Subcutaneous adipose tissue (tissue), 4 donors: Measurements from ENCODE around the gene ANAPC10. TPM values are rescaled to one million over a fixed set of nuclear protein-coding genes. Genes with fewer than 3 reads are reported as not detected.

Source experiments
- total RNA-seq, 4 donors: library from RNA; depleted of rRNA; stranded (reverse); fragments of >200 nt; gene quantifications; one replicate each; pipeline ENCODE4 v1.1.0, GENCODE V29; 2016
- TF ChIP-seq, protein P1 (sequence below): fragments of 450-650 bp; IDR thresholded peaks from one replicate; pipeline ENCODE4 v1.5.1; 2016; ENCODE audit warnings: low read depth, mild to moderate bottlenecking, control low read depth, antibody characterized with exemption, moderate library complexity

The ANAPC10 gene
- total RNA-seq, 4 donors from 2014 or later = 24.6 to 35.6 (median 28.2) TPM

DNA sequence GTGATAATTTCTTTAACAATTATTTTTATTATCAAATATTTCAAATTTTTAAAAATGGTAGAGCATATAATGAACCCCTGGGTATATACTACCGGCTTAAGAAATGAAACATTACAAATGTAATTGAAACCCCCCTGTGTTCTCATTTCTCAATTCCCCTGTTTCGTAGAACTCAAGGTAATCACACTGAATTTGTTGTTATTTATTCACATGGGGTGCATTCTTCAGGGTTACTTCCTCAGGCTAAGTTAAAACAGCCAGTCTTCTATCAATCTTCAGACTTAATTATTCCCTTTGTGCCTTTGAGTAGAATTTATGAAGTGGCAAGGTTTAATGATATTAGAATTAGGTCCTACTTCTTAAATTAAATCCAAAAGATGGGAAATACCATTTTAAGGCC is 128.2 kb downstream of the ANAPC10 start:
- TF ChIP-seq, protein P1, sequence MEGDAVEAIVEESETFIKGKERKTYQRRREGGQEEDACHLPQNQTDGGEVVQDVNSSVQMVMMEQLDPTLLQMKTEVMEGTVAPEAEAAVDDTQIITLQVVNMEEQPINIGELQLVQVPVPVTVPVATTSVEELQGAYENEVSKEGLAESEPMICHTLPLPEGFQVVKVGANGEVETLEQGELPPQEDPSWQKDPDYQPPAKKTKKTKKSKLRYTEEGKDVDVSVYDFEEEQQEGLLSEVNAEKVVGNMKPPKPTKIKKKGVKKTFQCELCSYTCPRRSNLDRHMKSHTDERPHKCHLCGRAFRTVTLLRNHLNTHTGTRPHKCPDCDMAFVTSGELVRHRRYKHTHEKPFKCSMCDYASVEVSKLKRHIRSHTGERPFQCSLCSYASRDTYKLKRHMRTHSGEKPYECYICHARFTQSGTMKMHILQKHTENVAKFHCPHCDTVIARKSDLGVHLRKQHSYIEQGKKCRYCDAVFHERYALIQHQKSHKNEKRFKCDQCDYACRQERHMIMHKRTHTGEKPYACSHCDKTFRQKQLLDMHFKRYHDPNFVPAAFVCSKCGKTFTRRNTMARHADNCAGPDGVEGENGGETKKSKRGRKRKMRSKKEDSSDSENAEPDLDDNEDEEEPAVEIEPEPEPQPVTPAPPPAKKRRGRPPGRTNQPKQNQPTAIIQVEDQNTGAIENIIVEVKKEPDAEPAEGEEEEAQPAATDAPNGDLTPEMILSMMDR = no peak

DNA sequence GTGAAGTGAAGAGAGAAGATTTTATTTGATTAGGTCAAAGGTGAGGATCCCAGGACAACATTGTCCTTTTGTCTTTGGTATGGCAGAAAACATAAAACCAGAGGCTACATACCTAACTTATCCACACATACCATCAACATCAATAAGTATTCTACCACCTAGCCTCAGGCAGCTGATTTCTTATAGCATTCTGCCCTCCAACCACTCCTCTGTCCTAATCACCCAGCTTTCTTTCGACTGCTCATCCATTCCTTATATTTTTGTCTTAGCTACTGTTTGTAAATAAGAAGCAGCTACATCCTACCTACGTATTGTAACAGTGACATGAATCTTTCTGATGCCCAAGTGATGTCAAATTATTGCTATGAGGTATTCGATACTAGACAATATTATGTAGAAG is 129.4 kb downstream of the ANAPC10 start:
- TF ChIP-seq, protein P1 = no peak

DNA sequence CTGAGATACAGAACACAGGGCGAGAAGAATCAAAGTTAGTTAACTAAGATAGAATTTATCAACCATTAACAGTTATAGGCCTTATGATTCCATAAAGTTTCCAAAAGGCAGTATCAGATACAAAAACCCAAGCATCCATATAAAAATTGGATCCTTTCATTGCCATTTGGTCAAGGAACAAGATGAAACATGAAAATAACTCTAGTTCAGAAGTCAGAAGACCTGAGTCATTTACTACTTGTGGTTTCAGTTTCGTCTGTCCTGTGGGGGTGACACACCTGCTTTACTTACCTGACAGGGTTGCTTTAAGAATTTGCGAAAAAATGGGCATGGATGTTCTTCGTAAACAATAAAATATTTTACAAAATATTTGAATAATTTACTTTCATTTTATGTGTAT is 130.8 kb downstream of the ANAPC10 start:
- TF ChIP-seq, protein P1 = no peak

DNA sequence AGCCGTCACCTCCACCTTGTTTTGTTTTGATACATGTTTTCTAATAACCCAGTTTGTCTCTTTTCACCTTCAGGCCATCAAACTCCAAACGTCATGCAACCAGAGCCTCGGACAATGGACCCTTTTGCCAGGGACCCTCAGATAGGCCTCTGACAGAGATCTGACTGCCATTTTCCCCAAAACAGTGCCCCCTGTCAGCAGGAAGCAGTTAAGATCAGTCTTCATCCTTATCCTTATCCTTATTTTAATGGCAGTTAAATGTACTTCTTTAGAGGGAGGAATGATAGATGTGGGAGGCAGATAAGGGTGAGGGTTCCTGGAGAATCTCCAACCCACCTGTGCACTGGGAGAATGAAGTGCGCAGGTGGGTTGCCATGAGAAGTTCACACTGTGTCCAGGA is 135.7 kb downstream of the ANAPC10 start:
- TF ChIP-seq, protein P1 = no peak

DNA sequence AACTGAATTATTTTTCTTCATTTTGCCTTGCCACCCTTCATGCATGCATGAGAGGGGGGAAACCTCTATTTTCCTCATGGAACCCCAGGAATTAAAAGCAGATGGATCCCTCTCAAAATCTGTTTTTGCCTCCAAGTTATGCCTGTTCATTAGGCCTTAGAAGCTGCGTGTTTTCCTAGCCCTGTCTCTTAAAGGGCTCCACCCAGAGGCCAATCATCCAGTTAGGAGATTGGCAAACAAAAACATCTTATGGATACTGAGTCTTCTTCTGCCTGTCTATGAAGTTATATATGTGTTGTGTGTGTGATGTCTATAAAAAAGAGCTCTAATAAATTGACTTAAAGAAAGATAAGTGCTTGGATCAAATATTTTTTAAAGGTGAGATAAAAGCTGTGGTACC is 142.9 kb downstream of the ANAPC10 start:
- TF ChIP-seq, protein P1 = no peak

DNA sequence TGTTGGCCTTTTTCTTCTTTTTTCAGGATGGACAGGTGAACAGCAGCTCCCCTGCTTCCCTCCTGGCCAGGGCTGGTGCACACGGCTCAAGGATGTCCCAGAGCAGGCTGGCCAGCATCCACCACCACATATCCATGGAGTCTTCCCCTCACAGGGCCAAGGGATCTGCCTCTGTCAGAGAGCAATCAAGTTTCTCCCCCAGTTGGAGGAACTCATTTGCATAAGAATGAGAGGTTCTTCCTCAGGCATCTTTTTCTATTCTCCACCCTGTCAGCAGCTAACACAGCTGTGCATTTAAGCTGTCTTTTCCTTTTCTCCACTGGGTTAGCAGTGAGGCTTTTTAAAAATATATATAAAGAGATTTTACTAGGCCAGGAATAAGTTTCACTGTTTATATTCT is 143.8 kb downstream of the ANAPC10 start:
- TF ChIP-seq, protein P1 = no peak

DNA sequence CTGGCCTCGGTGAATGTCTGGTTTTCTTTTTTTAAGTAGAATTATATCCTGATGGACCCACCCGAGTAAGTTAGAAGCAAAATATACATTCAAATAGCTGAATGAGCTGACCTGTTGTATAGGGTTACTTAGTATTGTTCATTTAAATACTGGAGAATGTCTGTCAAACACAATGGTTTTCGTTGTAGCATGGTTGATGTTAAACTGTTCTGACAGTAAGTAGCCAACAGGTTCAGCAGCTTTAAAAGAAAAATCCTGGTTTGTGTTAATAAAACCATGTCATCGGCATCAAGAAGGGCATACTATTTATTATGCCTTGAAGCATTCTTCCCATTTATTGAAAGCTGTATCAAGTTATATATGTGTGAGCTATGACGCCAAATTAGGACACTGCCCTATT is 149.6 kb downstream of the ANAPC10 start:
- TF ChIP-seq, protein P1 = no peak
